ENCODE results near the gene UPK1B.

DNA sequence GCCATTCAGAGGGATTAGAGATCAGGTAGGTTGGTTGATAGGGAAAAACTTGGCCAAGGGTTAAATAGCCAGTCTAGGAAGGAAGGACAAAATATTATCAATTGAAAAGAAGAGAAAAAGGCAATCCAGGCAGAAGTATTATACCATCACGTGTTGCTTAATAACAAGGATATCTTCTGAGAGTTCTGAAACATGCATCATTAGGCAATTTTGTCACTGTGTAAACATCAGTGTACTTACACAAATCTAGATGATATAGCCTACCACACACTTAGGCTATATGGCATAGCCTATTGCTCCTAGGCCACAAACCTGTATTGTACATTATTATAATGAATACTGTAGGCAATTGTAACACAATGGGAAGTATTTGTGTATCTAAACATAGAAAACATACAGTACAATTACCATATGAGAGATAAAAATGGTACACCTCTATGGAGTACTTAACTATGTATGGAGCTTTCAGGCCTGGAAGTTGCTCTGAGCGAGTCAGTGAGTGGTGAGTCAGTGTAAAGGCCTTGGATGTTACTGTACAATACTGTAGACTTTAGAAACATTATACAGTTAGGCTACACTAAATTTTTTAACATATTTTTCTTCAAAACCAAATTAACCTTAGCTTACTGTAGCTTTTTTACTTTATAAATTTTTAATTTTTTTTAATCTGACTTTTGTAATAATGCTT lies 24.8 kb upstream of the UPK1B start:
- TF ChIP-seq ZNF274 (IDR thresholded peaks at IDR 0.05; ENCODE audit: low read depth, low read length) (no peak), SUZ12 (IDR thresholded peaks at IDR 0.05; ENCODE audit: extremely low read depth, insufficient read depth, insufficient read length) (no peak), YY1 (IDR thresholded peaks at IDR 0.05; ENCODE audit: insufficient read depth, insufficient read length) (no peak)
